ENCODE data around the gene AMBRA1. TPM values are rescaled to one million over a fixed set of nuclear protein-coding genes. Genes with fewer than 3 reads are reported as not detected.

Gene AMBRA1
- total RNA-seq, 4 donors from 2014 or later: 20.0 to 28.9 (median 26.0) TPM

DNA sequence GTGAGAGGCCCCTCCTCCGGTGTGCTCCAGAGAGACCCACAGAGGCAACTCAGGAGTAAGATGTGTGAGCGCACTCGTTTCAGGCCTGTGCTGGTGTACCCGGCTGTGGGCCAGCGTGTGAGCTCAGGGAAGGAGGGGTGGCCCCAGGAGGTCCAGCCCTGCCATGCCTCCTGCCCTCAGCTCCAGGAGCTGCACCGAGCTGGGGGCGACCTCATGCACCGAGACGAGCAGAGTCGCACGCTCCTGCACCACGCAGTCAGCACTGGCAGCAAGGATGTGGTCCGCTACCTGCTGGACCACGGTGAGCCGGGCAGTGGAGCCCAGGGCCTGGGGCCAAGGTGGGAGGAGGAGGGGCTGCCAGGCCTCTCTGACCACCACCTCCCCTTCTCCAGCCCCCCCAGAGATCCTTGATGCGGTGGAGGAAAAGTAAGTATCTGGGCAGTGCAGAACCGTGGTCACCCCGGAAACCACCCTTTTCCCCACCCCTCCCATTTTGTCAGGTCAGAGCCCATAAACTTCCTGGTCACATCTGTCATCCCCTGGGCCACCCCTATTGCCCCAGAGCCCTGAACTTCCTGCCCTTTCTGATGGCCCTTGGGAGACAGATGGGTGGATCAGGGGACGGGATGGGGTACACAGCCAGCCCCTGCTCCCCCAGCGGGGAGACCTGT is 214.9 kb downstream of the AMBRA1 start:
- H3K27ac ChIP-seq (replicated peaks in 1 of 4): peak overlapping the region in 3 of 4 donors; percentile 74 to 80 (median 79)
- DNase-seq (ENCODE audit: extremely low spot score): peak; percentile 89
- 68% methylated on average over 14 of the region's 20 CpGs for WGBS
- TF ChIP-seq POLR2A (IDR thresholded peaks at IDR 0.05; ENCODE audit: low read depth): no peak
- TF ChIP-seq, protein P1, sequence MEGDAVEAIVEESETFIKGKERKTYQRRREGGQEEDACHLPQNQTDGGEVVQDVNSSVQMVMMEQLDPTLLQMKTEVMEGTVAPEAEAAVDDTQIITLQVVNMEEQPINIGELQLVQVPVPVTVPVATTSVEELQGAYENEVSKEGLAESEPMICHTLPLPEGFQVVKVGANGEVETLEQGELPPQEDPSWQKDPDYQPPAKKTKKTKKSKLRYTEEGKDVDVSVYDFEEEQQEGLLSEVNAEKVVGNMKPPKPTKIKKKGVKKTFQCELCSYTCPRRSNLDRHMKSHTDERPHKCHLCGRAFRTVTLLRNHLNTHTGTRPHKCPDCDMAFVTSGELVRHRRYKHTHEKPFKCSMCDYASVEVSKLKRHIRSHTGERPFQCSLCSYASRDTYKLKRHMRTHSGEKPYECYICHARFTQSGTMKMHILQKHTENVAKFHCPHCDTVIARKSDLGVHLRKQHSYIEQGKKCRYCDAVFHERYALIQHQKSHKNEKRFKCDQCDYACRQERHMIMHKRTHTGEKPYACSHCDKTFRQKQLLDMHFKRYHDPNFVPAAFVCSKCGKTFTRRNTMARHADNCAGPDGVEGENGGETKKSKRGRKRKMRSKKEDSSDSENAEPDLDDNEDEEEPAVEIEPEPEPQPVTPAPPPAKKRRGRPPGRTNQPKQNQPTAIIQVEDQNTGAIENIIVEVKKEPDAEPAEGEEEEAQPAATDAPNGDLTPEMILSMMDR (IDR thresholded peaks at IDR 0.05): no peak
- TF ChIP-seq EP300 (IDR thresholded peaks at IDR 0.05): no peak
- TF ChIP-seq POLR2AphosphoS5 (IDR thresholded peaks at IDR 0.05): no peak
- peaks cover 0 to 35% (median 18%) of the 10 kb centered on the region in 4 donors for H3K27me3 ChIP-seq
- no peaks in the 10 kb centered on the region for H3K9me3 ChIP-seq
- intact Hi-C loops (cut with DNase I): no loop called here
- peaks cover 12 to 42% (median 35%) of the 10 kb centered on the region in 4 donors for H3K4me1 ChIP-seq
- H3K4me3 ChIP-seq: no peak overlapping the region
- H3K36me3 ChIP-seq: peaks cover 31 to 46% (median 44%) of the 10 kb centered on the region in 4 donors

DNA sequence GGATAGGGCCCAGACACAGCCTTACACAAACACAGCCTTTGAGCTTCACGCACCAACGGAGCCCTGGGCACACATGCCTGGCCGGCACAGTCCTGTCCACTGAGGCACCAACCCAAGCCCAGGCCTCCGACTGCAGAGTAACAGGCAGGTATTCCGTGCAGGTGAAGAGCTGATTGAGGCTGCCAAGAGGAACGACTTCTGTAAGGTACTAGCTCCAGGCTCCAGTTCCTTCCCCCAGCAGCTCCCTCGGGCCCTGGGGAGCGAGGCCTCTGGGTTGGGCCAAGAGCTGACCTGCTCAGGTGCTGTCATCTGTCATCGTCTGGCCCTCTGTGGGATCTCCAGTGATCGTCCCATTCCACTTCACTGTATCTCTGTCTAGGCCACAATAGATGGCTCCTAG is 215.5 kb downstream of the AMBRA1 start:
- no peaks in the 10 kb centered on the region for H3K9me3 ChIP-seq
- peaks cover 33 to 52% (median 50%) of the 10 kb centered on the region in 4 donors for H3K36me3 ChIP-seq
- TF ChIP-seq POLR2AphosphoS5 (IDR thresholded peaks at IDR 0.05) (no peak), EP300 (IDR thresholded peaks at IDR 0.05) (no peak), POLR2A (IDR thresholded peaks at IDR 0.05; ENCODE audit: low read depth) (no peak)
- TF ChIP-seq, protein P1 (IDR thresholded peaks at IDR 0.05): no peak
- intact Hi-C loops (cut with DNase I): no loop called here
- H3K4me3 ChIP-seq: no peak overlapping the region
- peaks cover 0 to 28% (median 17%) of the 10 kb centered on the region in 4 donors for H3K27me3 ChIP-seq
- WGBS: 71% methylated on average over 6 of the region's 10 CpGs
- H3K27ac ChIP-seq (replicated peaks in 1 of 4): no peak overlapping the region
- peaks cover 12 to 42% (median 34%) of the 10 kb centered on the region in 4 donors for H3K4me1 ChIP-seq
- peak; percentile 83 for DNase-seq (ENCODE audit: extremely low spot score)

DNA sequence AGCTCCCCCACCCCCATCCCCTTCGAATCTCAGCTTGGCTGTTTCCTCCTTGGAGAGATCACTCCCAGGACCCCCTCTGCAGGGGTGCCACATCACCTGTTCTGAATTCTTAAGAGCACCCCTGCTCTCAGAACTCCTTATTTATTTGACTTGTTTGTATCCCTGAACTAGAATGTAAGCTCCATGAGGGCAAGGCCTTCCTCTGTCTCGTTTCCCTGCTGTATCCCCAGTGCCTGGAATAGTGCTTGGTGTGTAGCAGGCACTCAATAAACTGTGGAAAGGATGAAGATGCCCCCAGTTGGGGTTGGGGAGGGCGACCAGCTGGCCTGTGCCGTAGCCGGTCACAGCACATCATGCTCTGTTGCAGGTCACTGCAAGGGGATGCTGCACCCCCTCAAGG is 216.0 kb downstream of the AMBRA1 start:
- H3K36me3 ChIP-seq: peaks cover 33 to 57% (median 54%) of the 10 kb centered on the region in 4 donors
- H3K27me3 ChIP-seq: peaks cover 0 to 24% (median 15%) of the 10 kb centered on the region in 4 donors
- intact Hi-C loops (cut with DNase I): no loop called here
- H3K4me1 ChIP-seq: peaks cover 12 to 41% (median 32%) of the 10 kb centered on the region in 4 donors
- H3K4me3 ChIP-seq: no peak overlapping the region
- H3K27ac ChIP-seq (replicated peaks in 1 of 4): no peak overlapping the region
- no peak for DNase-seq (ENCODE audit: extremely low spot score)
- H3K9me3 ChIP-seq: no peaks in the 10 kb centered on the region
- TF ChIP-seq EP300 (IDR thresholded peaks at IDR 0.05) (no peak), POLR2A (IDR thresholded peaks at IDR 0.05; ENCODE audit: low read depth) (no peak), POLR2AphosphoS5 (IDR thresholded peaks at IDR 0.05) (no peak)
- TF ChIP-seq, protein P1 (IDR thresholded peaks at IDR 0.05): no peak
- 89% methylated on average over 5 of the region's 5 CpGs for WGBS

DNA sequence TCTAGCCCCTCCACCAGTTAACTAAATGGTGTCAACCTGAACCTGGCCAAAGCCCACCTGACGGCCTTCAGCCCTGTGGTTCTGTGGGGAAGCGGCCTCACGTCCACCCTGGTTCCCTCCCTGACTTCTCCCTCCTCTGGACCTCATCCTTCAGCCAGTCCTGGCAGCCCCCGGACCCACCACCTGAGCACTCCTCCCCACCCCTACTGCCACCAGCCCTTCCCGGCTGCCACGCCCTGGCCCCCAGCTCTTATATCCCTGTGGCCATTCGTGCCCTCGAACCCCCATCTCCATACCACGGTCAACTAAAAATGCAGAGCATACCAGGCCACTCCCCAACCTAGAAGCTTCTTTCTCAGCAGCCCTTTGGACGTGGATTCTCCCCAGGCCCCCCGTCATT is 216.5 kb downstream of the AMBRA1 start:
- H3K36me3 ChIP-seq: peaks cover 33 to 62% (median 60%) of the 10 kb centered on the region in 4 donors
- intact Hi-C loops (cut with DNase I): no loop called here
- DNase-seq (ENCODE audit: extremely low spot score): no peak
- peaks cover 0 to 18% (median 11%) of the 10 kb centered on the region in 4 donors for H3K27me3 ChIP-seq
- no peaks in the 10 kb centered on the region for H3K9me3 ChIP-seq
- no peak overlapping the region for H3K27ac ChIP-seq (replicated peaks in 1 of 4)
- no peak overlapping the region for H3K4me3 ChIP-seq
- TF ChIP-seq, protein P1 (IDR thresholded peaks at IDR 0.05): no peak
- TF ChIP-seq POLR2AphosphoS5 (IDR thresholded peaks at IDR 0.05): no peak
- TF ChIP-seq POLR2A (IDR thresholded peaks at IDR 0.05; ENCODE audit: low read depth): no peak
- no peak for TF ChIP-seq EP300 (IDR thresholded peaks at IDR 0.05)
- peaks cover 10 to 35% (median 27%) of the 10 kb centered on the region in 4 donors for H3K4me1 ChIP-seq
- WGBS: 96% methylated on average over 11 of the region's 11 CpGs
